ENCODE measurements around the gene OR5L1.

DNA sequence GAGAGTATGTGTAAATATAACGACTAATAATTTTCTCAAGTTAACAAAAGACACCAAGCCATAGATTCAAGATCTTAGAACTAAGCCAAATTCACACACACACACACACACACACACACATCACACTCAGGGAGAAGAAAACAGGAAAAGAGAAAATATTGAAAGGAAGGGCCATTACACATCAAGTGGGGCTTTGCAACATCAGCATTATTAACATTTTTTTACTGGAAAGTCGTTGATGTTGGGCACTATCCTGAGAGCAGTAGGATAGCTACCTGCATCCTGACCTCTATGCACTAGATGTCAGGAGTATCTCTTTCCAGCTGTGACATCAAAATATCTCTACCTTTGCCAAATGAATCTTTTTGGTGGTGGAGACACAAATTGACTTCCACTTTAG is 36.3 kb downstream of the OR5L1 start:
- no peak for TF ChIP-seq EZH2phosphoT487 (IDR thresholded peaks at IDR 0.05; ENCODE audit: insufficient read depth, low read depth)
- TF ChIP-seq EZH2 (IDR thresholded peaks at IDR 0.05; ENCODE audit: insufficient read depth, poor library complexity, severe bottlenecking), result no peak
